Measurements from ENCODE around the gene LPP.

DNA sequence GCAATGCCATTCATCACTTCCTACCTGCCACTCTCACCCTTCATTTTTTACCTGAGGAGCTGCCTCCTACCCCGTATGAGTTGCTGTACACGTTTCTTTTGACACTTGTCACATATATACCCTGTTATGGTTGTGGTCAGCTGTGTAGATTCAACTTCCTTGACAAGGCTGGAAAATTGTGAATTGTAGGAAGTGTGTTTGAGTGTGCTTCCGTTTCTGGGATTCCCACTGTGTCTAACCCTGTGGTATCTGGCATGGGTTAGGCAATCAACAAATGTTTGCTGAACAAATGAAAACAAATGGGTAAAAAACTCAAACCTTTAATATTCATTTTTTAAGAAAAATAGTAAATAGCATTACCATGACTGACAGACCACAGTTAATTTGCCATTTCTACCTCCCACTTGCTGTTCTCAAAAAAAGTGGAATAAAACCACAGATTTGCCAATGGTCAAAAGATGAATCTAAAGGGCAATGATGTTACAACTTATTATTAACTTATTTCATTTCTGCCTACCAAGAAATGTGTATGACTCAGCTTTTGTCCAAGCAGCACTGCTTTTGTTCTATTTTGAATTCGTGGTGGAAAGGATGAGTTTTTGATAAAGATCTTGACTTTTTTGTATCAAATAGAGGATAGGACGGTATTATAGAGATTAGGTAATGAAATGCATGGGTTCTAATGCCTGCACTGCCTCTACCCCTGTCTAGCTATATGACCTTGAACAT is 404.6 kb downstream of the LPP start:
- TF ChIP-seq POLR2A (IDR thresholded peaks at IDR 0.05), result no peak
- TF ChIP-seq, protein P1, sequence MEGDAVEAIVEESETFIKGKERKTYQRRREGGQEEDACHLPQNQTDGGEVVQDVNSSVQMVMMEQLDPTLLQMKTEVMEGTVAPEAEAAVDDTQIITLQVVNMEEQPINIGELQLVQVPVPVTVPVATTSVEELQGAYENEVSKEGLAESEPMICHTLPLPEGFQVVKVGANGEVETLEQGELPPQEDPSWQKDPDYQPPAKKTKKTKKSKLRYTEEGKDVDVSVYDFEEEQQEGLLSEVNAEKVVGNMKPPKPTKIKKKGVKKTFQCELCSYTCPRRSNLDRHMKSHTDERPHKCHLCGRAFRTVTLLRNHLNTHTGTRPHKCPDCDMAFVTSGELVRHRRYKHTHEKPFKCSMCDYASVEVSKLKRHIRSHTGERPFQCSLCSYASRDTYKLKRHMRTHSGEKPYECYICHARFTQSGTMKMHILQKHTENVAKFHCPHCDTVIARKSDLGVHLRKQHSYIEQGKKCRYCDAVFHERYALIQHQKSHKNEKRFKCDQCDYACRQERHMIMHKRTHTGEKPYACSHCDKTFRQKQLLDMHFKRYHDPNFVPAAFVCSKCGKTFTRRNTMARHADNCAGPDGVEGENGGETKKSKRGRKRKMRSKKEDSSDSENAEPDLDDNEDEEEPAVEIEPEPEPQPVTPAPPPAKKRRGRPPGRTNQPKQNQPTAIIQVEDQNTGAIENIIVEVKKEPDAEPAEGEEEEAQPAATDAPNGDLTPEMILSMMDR (IDR thresholded peaks at IDR 0.05), result no peak

Data from stomach (tissue), 4 donors.